Measurements from ENCODE around the gene CRACR2B.

CRACR2B gene

GRCh38 chr11:819129-819931, 8.4 kb upstream of the CRACR2B start (continued):
- TF ChIP-seq ZNF768 (tag by site-specific recombination; IDR thresholded peaks at IDR 0.05), result no peak
- TF ChIP-seq ZNF658 (tag by site-specific recombination; IDR thresholded peaks at IDR 0.05), result no peak
- TF ChIP-seq BCL11A (tag by site-specific recombination; IDR thresholded peaks at IDR 0.05; ENCODE audit: low read depth), result no peak
- TF ChIP-seq ZNF707 (tag by site-specific recombination; IDR thresholded peaks at IDR 0.05), result no peak
- no peak for TF ChIP-seq ZNF544 (tag by site-specific recombination; IDR thresholded peaks at IDR 0.05)
- TF ChIP-seq ZNF624 (tag by site-specific recombination; IDR thresholded peaks at IDR 0.05), result no peak
- TF ChIP-seq ZNF280D (tag by site-specific recombination; IDR thresholded peaks at IDR 0.05), result no peak
- TF ChIP-seq EGR2 (tag by site-specific recombination; IDR thresholded peaks at IDR 0.05; ENCODE audit: low read depth), result peak; percentile 49
- no peak for TF ChIP-seq ZNF184 (tag by site-specific recombination; IDR thresholded peaks at IDR 0.05)
- TF ChIP-seq ZNF692 (tag by site-specific recombination; IDR thresholded peaks at IDR 0.05), result no peak
- no peak for TF ChIP-seq ATF2 (tag by site-specific recombination; IDR thresholded peaks at IDR 0.05; ENCODE audit: low read depth)
- TF ChIP-seq ZNF791 (tag by site-specific recombination; IDR thresholded peaks at IDR 0.05), result no peak
- TF ChIP-seq ZNF148 (tag by site-specific recombination; IDR thresholded peaks at IDR 0.05; ENCODE audit: borderline replicate concordance), result no peak
- TF ChIP-seq PRDM6 (tag by site-specific recombination; IDR thresholded peaks at IDR 0.05), result no peak
- TF ChIP-seq KLF8 (tag by site-specific recombination; IDR thresholded peaks at IDR 0.05), result peak; percentile 55; the same call in 1 of the 2 replicates
- TF ChIP-seq HIC1 (tag by site-specific recombination; IDR thresholded peaks at IDR 0.05), result peak; percentile 84
- no peak for TF ChIP-seq ZNF571 (tag by site-specific recombination; IDR thresholded peaks at IDR 0.05)
- TF ChIP-seq ZNF404 (tag by site-specific recombination; IDR thresholded peaks at IDR 0.05), result no peak
- no peak for TF ChIP-seq ZNF239 (tag by site-specific recombination; IDR thresholded peaks at IDR 0.05)
- peak; percentile 92 for TF ChIP-seq GLIS2 (tag by site-specific recombination; IDR thresholded peaks at IDR 0.05)
- TF ChIP-seq ZNF423 (tag by site-specific recombination; IDR thresholded peaks at IDR 0.05), result peak; percentile 89
- no peak for TF ChIP-seq ZNF174 (tag by site-specific recombination; IDR thresholded peaks at IDR 0.05)
- TF ChIP-seq ZNF660 (tag by site-specific recombination; IDR thresholded peaks at IDR 0.05), result peak; percentile 30; the same call in 1 of the 2 replicates

Data from HEK293 (cell line).